Lower leg skin (tissue), 3 donors: ENCODE data around the gene TENM4.

Source experiments
- POLR2A ChIP-seq, 2 donors: fragments of 450-650 bp; IDR thresholded peaks; one replicate each; pipeline ENCODE4 v1.6.1; 2016 to 2017; ENCODE audit warnings: antibody characterized with exemption in 2 of 2, mild to moderate bottlenecking in 1 of 2, moderate library complexity in 1 of 2
- TF ChIP-seq, protein P1 (sequence below), 3 donors: fragments of 450-650 bp; IDR thresholded peaks; one replicate each; pipeline ENCODE4 v1.5.1; 2016; ENCODE audit warnings: antibody characterized with exemption in 3 of 3, mild to moderate bottlenecking in 3 of 3, moderate library complexity in 2 of 3

DNA sequence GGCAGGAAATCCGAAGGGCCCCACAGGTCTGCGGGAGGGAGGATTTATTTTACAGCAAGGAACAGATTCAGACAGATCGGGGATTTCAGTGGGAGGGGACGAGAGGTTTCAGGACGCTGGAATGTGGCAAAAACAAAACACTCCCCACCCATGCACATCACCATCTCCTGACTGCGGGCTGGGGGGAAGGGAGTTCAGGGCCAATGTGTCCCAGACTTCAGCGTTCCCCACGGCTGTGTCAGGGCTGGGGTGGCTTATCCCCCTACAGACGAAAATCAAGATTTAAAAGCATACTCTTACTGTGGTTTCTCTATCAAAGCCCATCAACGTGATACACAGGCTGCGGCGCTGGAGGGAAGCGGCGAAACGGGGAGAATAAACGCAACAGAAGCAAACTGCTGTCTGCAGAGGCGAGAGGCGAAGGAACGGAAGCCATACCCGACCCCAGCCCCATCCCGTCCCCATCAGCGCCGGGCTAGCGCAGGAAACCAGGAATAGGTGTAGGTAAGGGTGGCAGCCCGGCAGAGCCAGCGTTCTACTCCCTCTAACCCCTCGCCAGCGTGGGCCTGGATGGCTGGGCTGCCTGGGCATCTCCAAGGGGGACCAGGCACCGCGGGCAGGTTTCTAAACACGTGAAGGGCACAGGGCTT lies 2.7 kb downstream of the TENM4 start:
- TF ChIP-seq POLR2A (IDR thresholded peaks at IDR 0.05) = no peak
- TF ChIP-seq, protein P1, sequence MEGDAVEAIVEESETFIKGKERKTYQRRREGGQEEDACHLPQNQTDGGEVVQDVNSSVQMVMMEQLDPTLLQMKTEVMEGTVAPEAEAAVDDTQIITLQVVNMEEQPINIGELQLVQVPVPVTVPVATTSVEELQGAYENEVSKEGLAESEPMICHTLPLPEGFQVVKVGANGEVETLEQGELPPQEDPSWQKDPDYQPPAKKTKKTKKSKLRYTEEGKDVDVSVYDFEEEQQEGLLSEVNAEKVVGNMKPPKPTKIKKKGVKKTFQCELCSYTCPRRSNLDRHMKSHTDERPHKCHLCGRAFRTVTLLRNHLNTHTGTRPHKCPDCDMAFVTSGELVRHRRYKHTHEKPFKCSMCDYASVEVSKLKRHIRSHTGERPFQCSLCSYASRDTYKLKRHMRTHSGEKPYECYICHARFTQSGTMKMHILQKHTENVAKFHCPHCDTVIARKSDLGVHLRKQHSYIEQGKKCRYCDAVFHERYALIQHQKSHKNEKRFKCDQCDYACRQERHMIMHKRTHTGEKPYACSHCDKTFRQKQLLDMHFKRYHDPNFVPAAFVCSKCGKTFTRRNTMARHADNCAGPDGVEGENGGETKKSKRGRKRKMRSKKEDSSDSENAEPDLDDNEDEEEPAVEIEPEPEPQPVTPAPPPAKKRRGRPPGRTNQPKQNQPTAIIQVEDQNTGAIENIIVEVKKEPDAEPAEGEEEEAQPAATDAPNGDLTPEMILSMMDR (IDR thresholded peaks at IDR 0.05) = no peak
